ENCODE measurements around the gene VARS1.

GRCh38 chr6:31794294-31794865, 1.2 kb downstream of the VARS1 start:
- TF ChIP-seq POLR2A (IDR thresholded peaks at IDR 0.05) (no peak), CTCF (IDR thresholded peaks at IDR 0.05) (no peak), POLR2AphosphoS5 (IDR thresholded peaks at IDR 0.05) (no peak)

Data from prostate gland (tissue), 2 donors.